Activated T-cell treated with anti-CD3 and anti-CD28 coated beads, Interleukin-2, amount 50 U/mL, for 72 hours (primary cell): ENCODE data around the gene KATNB1. TPM values are rescaled to one million over a fixed set of nuclear protein-coding genes. Genes with fewer than 3 reads are reported as not detected.
A peak's percentile ranks its signal among the peaks of the same experiment; 100 is the strongest.

Source experiments
- ATAC-seq, 2 donors: fragments of 150-1000 bp; cut with Tn5 transposase; replicated peaks in 1 of 2; 2 replicates each; pipeline ENCODE4 v1.10.0; 2021; ENCODE audit warnings: moderate library complexity in 2 of 2, mild to moderate bottlenecking in 1 of 2
- DNase-seq, 2 donors: peaks; one replicate each; pipeline ENCODE4 v3.0.0; 2021 to 2022; ENCODE audit warnings: mixed read lengths in 1 of 2
- H3K27ac Mint-ChIP-seq: one replicate; pipeline ENCODE4 v1.8.0; 2022; ENCODE audit warnings: mild to moderate bottlenecking, moderate library complexity, mixed read lengths
- H3K27me3 Mint-ChIP-seq: one replicate; pipeline ENCODE4 v1.8.0; 2022; ENCODE audit warnings: low read depth, mixed read lengths
- H3K36me3 Mint-ChIP-seq, 2 donors: one replicate each; pipeline ENCODE4 v1.8.0; 2022; ENCODE audit warnings: mixed read lengths in 2 of 2, mild to moderate bottlenecking in 1 of 2; ENCODE audit not compliant: insufficient read depth in 2 of 2
- H3K4me1 Mint-ChIP-seq: one replicate; pipeline ENCODE4 v1.8.0; 2022; ENCODE audit warnings: low read depth, mixed read lengths
- H3K4me3 Mint-ChIP-seq, 2 donors: one replicate each; pipeline ENCODE4 v1.8.0; 2022; ENCODE audit warnings: mild to moderate bottlenecking in 2 of 2, mixed read lengths in 2 of 2, moderate library complexity in 2 of 2
- H3K9me3 Mint-ChIP-seq, 2 donors: one replicate each; pipeline ENCODE4 v1.8.0; 2022; ENCODE audit warnings: mixed read lengths in 2 of 2
- total RNA-seq, 2 donors: library from RNA; stranded (reverse); gene quantifications; one replicate each; pipeline ENCODE4 v1.2.3, GENCODE V29; 2022

KATNB1 gene
- total RNA-seq, 2 donors from 2014 or later = 23.2 to 31.3 TPM

- DNase-seq (no peak), ATAC-seq (no peak)
- Mint-ChIP-seq H3K36me3 (no peaks in the 10 kb centered on the region), H3K27ac (no peak overlapping the region), H3K4me3 (no peak overlapping the region), H3K27me3 (no peaks in the 10 kb centered on the region), H3K4me1 (peaks cover 4% of the 10 kb centered on the region), H3K9me3 (no peaks in the 10 kb centered on the region)
Observed at GRCh38 chr16:57761957-57762356, 26.4 kb downstream of the KATNB1 start.

GRCh38 chr16:57762365-57763040 lies 26.9 kb downstream of the KATNB1 start:
- Mint-ChIP-seq H3K27ac (no peak overlapping the region), H3K9me3 (no peaks in the 10 kb centered on the region), H3K4me3 (no peak overlapping the region), H3K36me3 (no peaks in the 10 kb centered on the region), H3K27me3 (no peaks in the 10 kb centered on the region), H3K4me1 (peaks cover 4% of the 10 kb centered on the region)
- ATAC-seq = no peak
- DNase-seq = no peak

- Mint-ChIP-seq H3K27ac (no peak overlapping the region), H3K9me3 (no peaks in the 10 kb centered on the region), H3K4me1 (peaks cover 4% of the 10 kb centered on the region), H3K36me3 (no peaks in the 10 kb centered on the region), H3K27me3 (no peaks in the 10 kb centered on the region), H3K4me3 (no peak overlapping the region)
- DNase-seq (no peak), ATAC-seq (no peak)
Observed at GRCh38 chr16:57763285-57764005, 27.9 kb downstream of the KATNB1 start.

- no peak overlapping the region for H3K27ac Mint-ChIP-seq
- ATAC-seq (no peak), DNase-seq (no peak)
- no peak overlapping the region for H3K4me3 Mint-ChIP-seq
- H3K4me1 Mint-ChIP-seq = peaks cover 4% of the 10 kb centered on the region
- no peaks in the 10 kb centered on the region for H3K9me3 Mint-ChIP-seq
- no peaks in the 10 kb centered on the region for H3K27me3 Mint-ChIP-seq
- no peaks in the 10 kb centered on the region for H3K36me3 Mint-ChIP-seq
Observed at GRCh38 chr16:57764006-57764340, 28.4 kb downstream of the KATNB1 start.

GRCh38 chr16:57764341-57765159 lies 29.0 kb downstream of the KATNB1 start:
- no peak overlapping the region for H3K4me3 Mint-ChIP-seq
- H3K27me3 Mint-ChIP-seq = no peaks in the 10 kb centered on the region
- peaks cover 4% of the 10 kb centered on the region for H3K4me1 Mint-ChIP-seq
- no peaks in the 10 kb centered on the region for H3K36me3 Mint-ChIP-seq
- DNase-seq (peak; percentile 27 to 29), ATAC-seq (peak; percentile 65 to 69)
- H3K9me3 Mint-ChIP-seq = no peaks in the 10 kb centered on the region
- no peak overlapping the region for H3K27ac Mint-ChIP-seq

GRCh38 chr16:57765160-57765728 lies 29.7 kb downstream of the KATNB1 start:
- Mint-ChIP-seq H3K36me3 (no peaks in the 10 kb centered on the region), H3K4me1 (peaks cover 4% of the 10 kb centered on the region), H3K27ac (no peak overlapping the region), H3K27me3 (no peaks in the 10 kb centered on the region), H3K9me3 (no peaks in the 10 kb centered on the region), H3K4me3 (no peak overlapping the region)
- ATAC-seq (no peak), DNase-seq (no peak)

- DNase-seq (no peak), ATAC-seq (no peak)
- no peak overlapping the region for H3K4me3 Mint-ChIP-seq
- no peaks in the 10 kb centered on the region for H3K36me3 Mint-ChIP-seq
- H3K27me3 Mint-ChIP-seq = no peaks in the 10 kb centered on the region
- no peaks in the 10 kb centered on the region for H3K9me3 Mint-ChIP-seq
- H3K27ac Mint-ChIP-seq = no peak overlapping the region
- peaks cover 4% of the 10 kb centered on the region for H3K4me1 Mint-ChIP-seq
Observed at GRCh38 chr16:57766714-57767348, 31.3 kb downstream of the KATNB1 start.

- H3K27me3 Mint-ChIP-seq = no peaks in the 10 kb centered on the region
- no peaks in the 10 kb centered on the region for H3K4me1 Mint-ChIP-seq
- DNase-seq (no peak), ATAC-seq (no peak)
- no peak overlapping the region for H3K27ac Mint-ChIP-seq
- no peaks in the 10 kb centered on the region for H3K9me3 Mint-ChIP-seq
- H3K4me3 Mint-ChIP-seq = no peak overlapping the region
- no peaks in the 10 kb centered on the region for H3K36me3 Mint-ChIP-seq
Observed at GRCh38 chr16:57769541-57770145, 34.1 kb downstream of the KATNB1 start.

GRCh38 chr16:57770361-57770760 lies 34.8 kb downstream of the KATNB1 start:
- Mint-ChIP-seq H3K9me3 (no peaks in the 10 kb centered on the region), H3K36me3 (no peaks in the 10 kb centered on the region), H3K27me3 (no peaks in the 10 kb centered on the region), H3K4me1 (no peaks in the 10 kb centered on the region), H3K27ac (no peak overlapping the region), H3K4me3 (no peak overlapping the region)
- ATAC-seq = no peak
- no peak for DNase-seq

GRCh38 chr16:57771141-57771785 lies 35.7 kb downstream of the KATNB1 start:
- H3K36me3 Mint-ChIP-seq = no peaks in the 10 kb centered on the region
- DNase-seq (no peak), ATAC-seq (no peak)
- H3K9me3 Mint-ChIP-seq = no peaks in the 10 kb centered on the region
- no peaks in the 10 kb centered on the region for H3K27me3 Mint-ChIP-seq
- no peak overlapping the region for H3K4me3 Mint-ChIP-seq
- H3K4me1 Mint-ChIP-seq = no peaks in the 10 kb centered on the region
- H3K27ac Mint-ChIP-seq = no peak overlapping the region

GRCh38 chr16:57773019-57773418 lies 37.4 kb downstream of the KATNB1 start:
- Mint-ChIP-seq H3K27ac (no peak overlapping the region), H3K27me3 (no peaks in the 10 kb centered on the region), H3K4me3 (no peak overlapping the region), H3K36me3 (no peaks in the 10 kb centered on the region), H3K4me1 (no peaks in the 10 kb centered on the region), H3K9me3 (no peaks in the 10 kb centered on the region)
- DNase-seq (no peak), ATAC-seq (no peak)

- Mint-ChIP-seq H3K27ac (no peak overlapping the region), H3K36me3 (no peaks in the 10 kb centered on the region), H3K4me1 (no peaks in the 10 kb centered on the region), H3K4me3 (no peak overlapping the region), H3K27me3 (no peaks in the 10 kb centered on the region), H3K9me3 (no peaks in the 10 kb centered on the region)
- DNase-seq = no peak
- no peak for ATAC-seq
Observed at GRCh38 chr16:57773655-57774295, 38.2 kb downstream of the KATNB1 start.
